ENCODE data around the gene DIO1. TPM values are rescaled to one million over a fixed set of nuclear protein-coding genes. Genes with fewer than 3 reads are reported as not detected.

Gene DIO1
- total and polyA plus RNA-seq, 9 of the 15 experiments (the other 6 are each of a cell fraction or from before 2014, with no cell fraction given), result not detected

DNA sequence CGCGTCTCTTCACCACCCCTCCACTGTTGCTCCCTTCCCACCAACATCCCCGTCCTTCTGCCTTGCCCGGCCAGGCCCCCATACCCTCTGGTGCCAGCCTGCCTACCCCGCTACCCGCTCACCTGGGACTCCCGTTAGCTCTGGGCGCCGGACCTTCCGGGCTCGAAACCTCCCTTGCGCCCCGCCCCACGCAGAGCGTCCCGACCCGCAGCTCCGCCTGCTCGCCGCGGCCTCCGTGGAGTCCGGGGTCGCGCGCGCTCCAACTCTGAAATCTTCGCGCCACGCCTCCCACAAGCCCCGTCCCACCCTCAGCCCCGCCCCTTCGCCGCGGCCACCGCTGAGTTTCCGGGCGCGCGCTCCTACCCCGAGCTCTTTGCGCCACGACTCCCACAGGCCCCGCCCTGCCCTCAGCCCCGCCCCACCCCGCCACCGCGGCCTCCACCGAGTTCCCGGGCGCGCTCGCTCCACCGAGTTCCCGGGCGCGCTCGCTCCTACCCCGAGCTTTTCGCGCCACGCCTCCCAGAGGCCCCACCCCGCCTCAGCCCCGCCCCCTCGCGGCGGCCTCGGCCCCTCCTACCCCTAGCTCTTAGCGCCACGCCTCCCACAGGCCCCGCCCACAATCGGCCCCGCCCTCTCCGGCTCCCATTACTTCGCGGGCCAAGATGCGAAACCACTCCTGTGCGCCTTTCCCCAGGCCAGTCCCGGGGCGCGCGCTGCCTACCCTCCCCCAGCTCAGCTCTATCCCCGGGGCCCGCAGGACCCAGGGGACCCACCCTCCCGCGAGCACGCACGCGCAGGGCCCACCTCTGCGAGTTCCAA, 51.7 kb downstream of the DIO1 start, which contains the start of gene IFT25 (continued):
- TF ChIP-seq CAMTA2 (CRISPR knock-in tag; conservative IDR thresholded peaks at IDR 0.05), result 0 out of 2 replicates have a peak, but pooled peaks have one; percentile 47
- no peak for TF ChIP-seq MCM7 (IDR thresholded peaks at IDR 0.05)
- TF ChIP-seq POU5F1 (IDR thresholded peaks at IDR 0.05; ENCODE audit: borderline replicate concordance, low read depth, low read length, partially characterized antibody), result no peak
- TF ChIP-seq, protein P1, sequence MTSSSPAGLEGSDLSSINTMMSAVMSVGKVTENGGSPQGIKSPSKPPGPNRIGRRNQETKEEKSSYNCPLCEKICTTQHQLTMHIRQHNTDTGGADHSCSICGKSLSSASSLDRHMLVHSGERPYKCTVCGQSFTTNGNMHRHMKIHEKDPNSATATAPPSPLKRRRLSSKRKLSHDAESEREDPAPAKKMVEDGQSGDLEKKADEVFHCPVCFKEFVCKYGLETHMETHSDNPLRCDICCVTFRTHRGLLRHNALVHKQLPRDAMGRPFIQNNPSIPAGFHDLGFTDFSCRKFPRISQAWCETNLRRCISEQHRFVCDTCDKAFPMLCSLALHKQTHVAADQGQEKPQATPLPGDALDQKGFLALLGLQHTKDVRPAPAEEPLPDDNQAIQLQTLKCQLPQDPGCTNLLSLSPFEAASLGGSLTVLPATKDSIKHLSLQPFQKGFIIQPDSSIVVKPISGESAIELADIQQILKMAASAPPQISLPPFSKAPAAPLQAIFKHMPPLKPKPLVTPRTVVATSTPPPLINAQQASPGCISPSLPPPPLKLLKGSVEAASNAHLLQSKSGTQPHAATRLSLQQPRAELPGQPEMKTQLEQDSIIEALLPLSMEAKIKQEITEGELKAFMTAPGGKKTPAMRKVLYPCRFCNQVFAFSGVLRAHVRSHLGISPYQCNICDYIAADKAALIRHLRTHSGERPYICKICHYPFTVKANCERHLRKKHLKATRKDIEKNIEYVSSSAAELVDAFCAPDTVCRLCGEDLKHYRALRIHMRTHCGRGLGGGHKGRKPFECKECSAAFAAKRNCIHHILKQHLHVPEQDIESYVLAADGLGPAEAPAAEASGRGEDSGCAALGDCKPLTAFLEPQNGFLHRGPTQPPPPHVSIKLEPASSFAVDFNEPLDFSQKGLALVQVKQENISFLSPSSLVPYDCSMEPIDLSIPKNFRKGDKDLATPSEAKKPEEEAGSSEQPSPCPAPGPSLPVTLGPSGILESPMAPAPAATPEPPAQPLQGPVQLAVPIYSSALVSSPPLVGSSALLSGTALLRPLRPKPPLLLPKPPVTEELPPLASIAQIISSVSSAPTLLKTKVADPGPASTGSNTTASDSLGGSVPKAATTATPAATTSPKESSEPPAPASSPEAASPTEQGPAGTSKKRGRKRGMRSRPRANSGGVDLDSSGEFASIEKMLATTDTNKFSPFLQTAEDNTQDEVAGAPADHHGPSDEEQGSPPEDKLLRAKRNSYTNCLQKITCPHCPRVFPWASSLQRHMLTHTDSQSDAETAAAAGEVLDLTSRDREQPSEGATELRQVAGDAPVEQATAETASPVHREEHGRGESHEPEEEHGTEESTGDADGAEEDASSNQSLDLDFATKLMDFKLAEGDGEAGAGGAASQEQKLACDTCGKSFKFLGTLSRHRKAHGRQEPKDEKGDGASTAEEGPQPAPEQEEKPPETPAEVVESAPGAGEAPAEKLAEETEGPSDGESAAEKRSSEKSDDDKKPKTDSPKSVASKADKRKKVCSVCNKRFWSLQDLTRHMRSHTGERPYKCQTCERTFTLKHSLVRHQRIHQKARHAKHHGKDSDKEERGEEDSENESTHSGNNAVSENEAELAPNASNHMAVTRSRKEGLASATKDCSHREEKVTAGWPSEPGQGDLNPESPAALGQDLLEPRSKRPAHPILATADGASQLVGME (CRISPR knock-in tag; IDR thresholded peaks at IDR 0.05), result 0 out of 2 replicates have a peak, but pooled peaks have one; percentile 1
- 0 out of 2 replicates have a peak, but pooled peaks have one; percentile 12 for TF ChIP-seq JUNB (CRISPR knock-in tag; conservative IDR thresholded peaks at IDR 0.05)
- TF ChIP-seq LARP7 (IDR thresholded peaks at IDR 0.05), result 0 out of 2 replicates have a peak, but pooled peaks have one; percentile 80
- TF ChIP-seq, protein P2, sequence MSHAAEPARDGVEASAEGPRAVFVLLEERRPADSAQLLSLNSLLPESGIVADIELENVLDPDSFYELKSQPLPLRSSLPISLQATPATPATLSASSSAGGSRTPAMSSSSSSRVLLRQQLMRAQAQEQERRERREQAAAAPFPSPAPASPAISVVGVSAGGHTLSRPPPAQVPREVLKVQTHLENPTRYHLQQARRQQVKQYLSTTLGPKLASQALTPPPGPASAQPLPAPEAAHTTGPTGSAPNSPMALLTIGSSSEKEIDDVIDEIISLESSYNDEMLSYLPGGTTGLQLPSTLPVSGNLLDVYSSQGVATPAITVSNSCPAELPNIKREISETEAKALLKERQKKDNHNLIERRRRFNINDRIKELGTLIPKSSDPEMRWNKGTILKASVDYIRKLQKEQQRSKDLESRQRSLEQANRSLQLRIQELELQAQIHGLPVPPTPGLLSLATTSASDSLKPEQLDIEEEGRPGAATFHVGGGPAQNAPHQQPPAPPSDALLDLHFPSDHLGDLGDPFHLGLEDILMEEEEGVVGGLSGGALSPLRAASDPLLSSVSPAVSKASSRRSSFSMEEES (CRISPR knock-in tag; IDR thresholded peaks at IDR 0.05), result no peak
- TF ChIP-seq ZNF764 (CRISPR knock-in tag; IDR thresholded peaks at IDR 0.05; ENCODE audit: low read depth), result 0 out of 2 replicates have a peak, but pooled peaks have one; percentile 41
- TF ChIP-seq, protein P3, sequence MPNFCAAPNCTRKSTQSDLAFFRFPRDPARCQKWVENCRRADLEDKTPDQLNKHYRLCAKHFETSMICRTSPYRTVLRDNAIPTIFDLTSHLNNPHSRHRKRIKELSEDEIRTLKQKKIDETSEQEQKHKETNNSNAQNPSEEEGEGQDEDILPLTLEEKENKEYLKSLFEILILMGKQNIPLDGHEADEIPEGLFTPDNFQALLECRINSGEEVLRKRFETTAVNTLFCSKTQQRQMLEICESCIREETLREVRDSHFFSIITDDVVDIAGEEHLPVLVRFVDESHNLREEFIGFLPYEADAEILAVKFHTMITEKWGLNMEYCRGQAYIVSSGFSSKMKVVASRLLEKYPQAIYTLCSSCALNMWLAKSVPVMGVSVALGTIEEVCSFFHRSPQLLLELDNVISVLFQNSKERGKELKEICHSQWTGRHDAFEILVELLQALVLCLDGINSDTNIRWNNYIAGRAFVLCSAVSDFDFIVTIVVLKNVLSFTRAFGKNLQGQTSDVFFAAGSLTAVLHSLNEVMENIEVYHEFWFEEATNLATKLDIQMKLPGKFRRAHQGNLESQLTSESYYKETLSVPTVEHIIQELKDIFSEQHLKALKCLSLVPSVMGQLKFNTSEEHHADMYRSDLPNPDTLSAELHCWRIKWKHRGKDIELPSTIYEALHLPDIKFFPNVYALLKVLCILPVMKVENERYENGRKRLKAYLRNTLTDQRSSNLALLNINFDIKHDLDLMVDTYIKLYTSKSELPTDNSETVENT (CRISPR knock-in tag; IDR thresholded peaks at IDR 0.05), result peak; percentile 93; the same call in 1 of the 2 replicates
- peak in 1 of 2 experiments; percentile 29; a peak in 2 of 4 replicates for TF ChIP-seq SRF (CRISPR knock-in tag; IDR thresholded peaks at IDR 0.05)
- TF ChIP-seq, protein P4, sequence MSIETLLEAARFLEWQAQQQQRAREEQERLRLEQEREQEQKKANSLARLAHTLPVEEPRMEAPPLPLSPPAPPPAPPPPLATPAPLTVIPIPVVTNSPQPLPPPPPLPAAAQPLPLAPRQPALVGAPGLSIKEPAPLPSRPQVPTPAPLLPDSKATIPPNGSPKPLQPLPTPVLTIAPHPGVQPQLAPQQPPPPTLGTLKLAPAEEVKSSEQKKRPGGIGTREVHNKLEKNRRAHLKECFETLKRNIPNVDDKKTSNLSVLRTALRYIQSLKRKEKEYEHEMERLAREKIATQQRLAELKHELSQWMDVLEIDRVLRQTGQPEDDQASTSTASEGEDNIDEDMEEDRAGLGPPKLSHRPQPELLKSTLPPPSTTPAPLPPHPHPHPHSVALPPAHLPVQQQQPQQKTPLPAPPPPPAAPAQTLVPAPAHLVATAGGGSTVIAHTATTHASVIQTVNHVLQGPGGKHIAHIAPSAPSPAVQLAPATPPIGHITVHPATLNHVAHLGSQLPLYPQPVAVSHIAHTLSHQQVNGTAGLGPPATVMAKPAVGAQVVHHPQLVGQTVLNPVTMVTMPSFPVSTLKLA (conservative IDR thresholded peaks at IDR 0.05), result peak; percentile 41 to 83; a peak in 2 of 4 replicates
- TF ChIP-seq, protein P5, sequence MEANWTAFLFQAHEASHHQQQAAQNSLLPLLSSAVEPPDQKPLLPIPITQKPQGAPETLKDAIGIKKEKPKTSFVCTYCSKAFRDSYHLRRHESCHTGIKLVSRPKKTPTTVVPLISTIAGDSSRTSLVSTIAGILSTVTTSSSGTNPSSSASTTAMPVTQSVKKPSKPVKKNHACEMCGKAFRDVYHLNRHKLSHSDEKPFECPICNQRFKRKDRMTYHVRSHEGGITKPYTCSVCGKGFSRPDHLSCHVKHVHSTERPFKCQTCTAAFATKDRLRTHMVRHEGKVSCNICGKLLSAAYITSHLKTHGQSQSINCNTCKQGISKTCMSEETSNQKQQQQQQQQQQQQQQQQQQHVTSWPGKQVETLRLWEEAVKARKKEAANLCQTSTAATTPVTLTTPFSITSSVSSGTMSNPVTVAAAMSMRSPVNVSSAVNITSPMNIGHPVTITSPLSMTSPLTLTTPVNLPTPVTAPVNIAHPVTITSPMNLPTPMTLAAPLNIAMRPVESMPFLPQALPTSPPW (CRISPR knock-in tag; IDR thresholded peaks at IDR 0.05), result peak; percentile 44
